ENCODE data around the gene SFT2D1.

Gene SFT2D1

GRCh38 chr6:166274739-166275370 lies 67.5 kb downstream of the SFT2D1 start:
- DNase-seq, result no peak

- DNase-seq, result no peak
Measured at GRCh38 chr6:166274163-166274562, 68.2 kb downstream of the SFT2D1 start.

- no peak for DNase-seq
Measured at GRCh38 chr6:166271376-166271765, 71.0 kb downstream of the SFT2D1 start.

GRCh38 chr6:166270706-166271375 lies 71.5 kb downstream of the SFT2D1 start:
- no peak for DNase-seq

Data from NK-92 treated with Interleukin-12 subunit alpha and Interleukin-12 subunit beta, amount 100 ng/mL, for 24 hours (cell line).